Stimulated activated CD4-positive, alpha-beta T cell treated with anti-CD3 and anti-CD28 coated beads, Interleukin-4, amount 100 ng/mL, for 4 hours (primary cell): Measurements from ENCODE around the gene COX10.
A peak's percentile ranks its signal among the peaks of the same experiment; 100 is the strongest.
"Not testable (repeated sequence)": the region's sequence is repeated elsewhere in the genome, so short reads cannot be mapped to it uniquely, and the experiment has no call there.

Source experiments
- DNase-seq, 2 experiments: peaks; one replicate each; pipeline ENCODE4 v3.0.0-alpha.2; 2020

The COX10 gene

GRCh38 chr17:14205992-14206461 lies 136.7 kb downstream of the COX10 start:
- peak; percentile 37 to 77 for DNase-seq

- DNase-seq = no peak
These were observed 137.6 kb downstream of the COX10 start for GRCh38 chr17:14206891-14207290.

- DNase-seq = no peak
These were observed 138.5 kb downstream of the COX10 start for GRCh38 chr17:14207791-14208190.

DNA sequence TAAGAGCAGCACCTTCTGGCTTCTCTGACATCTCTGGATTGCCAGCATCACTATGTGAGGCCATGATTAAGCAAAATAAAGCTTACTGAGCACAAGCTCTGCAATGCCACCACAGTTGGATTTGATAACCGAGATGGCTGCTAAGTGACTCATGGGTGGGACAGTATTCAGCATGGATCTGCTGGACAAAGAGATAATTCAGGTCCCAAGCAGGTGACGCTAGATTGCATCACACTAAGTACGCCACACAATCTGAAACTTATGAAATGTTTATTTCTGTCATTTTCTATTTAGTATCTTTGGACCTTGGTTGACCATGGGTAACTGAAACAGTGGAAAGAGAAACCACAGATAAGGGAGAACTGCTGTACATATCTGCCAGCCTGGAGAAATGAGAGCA lies 139.9 kb downstream of the COX10 start:
- no peak for DNase-seq

GRCh38 chr17:14211246-14211645 lies 141.9 kb downstream of the COX10 start:
- no peak for DNase-seq

DNA sequence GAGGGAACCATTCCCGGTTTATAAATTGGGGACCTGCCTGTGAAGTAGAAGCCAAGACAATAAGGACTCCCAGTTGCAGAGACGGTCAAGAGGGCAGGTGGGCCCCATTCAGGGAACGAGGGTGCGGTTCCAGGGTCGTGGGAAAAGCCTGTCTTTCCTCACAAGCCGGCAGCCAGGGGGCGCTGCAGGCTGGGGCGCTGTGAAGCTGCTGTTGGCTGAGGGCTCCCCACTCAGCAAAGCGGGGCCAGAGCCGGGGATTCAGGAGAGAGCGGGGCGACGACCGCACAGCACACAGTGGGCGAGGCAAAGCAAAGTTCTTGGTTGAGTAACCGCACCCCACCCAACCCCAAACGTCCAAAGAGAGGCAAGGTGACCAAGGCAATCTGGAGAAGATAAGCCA lies 142.5 kb downstream of the COX10 start:
- DNase-seq = peak; percentile 31 to 50

DNA sequence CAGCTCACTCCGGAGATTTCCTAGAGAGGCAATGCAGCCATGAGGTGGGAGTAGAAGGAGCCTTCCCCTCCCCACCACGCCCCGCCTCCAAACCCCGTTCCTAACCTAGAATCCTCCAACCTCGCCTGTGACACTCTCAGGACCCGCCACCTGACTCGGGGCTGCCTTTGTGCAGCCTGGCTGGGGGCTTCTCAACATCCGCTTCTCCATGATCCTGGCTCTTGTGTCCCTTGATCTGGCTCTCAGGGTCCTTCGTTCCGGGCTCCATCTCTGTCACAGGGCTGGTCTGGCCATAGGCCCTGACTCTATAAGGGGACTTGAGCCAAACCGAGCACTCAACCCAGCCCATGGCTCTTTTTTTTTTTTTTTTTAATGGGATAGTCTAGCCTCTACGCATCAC lies 143.1 kb downstream of the COX10 start:
- no peak for DNase-seq

GRCh38 chr17:14214271-14214670 lies 145.0 kb downstream of the COX10 start:
- no peak for DNase-seq

DNA sequence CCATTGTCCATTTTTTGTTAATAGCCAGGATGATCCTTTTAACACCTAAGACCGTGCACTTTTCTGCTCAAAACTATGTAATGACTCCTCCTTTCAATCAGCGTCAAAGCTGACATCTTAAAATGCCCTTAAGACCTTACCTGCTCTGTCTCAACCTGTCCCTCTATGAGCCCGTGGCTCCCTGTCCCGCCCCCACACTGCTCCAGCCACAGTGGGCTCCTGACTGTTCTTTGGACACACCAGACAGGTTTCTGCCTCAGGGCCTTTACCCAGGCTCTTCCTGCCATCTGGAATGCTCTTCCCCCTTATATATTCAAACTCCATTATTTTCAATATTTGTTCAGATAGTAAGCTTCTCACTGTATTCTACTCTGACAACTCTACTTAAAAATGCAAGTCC lies 153.3 kb downstream of the COX10 start:
- DNase-seq = no peak

DNA sequence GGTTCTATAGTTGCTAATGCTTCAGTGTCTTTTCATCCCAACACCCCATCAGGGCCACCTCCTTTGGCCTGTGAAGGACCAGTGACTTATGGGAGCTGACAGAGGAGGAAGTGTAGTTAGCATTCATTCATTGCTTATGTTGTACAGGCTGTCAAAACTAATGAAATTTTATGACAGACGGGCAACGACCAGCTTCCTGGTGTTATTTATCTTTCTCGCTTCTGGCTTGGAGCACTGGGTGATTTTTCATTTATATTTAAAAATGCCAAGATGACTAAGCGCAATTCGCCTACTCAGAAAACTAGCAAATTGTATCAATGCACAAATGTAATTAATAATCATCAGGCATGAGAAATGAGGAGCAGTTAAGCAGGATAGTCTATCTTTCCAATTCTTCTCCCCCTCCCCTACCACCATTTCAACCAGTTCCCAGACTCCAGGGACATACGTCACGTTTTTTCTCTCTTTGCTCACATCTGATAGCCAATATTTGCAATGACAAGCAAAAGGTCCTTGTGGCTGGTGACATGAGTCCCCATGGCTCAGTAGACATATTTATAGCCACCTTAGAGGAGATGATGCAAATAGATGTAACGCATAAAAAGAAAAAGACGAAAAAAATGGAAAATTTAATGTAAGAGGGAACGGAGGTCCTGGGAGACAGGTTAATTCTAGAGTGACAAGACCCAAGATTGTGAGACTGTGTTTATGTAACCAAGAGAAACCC lies 156.1 kb downstream of the COX10 start:
- DNase-seq = no peak

GRCh38 chr17:14227052-14227451 lies 157.7 kb downstream of the COX10 start:
- no peak for DNase-seq

GRCh38 chr17:14228903-14229302 lies 159.6 kb downstream of the COX10 start:
- DNase-seq = no peak

DNA sequence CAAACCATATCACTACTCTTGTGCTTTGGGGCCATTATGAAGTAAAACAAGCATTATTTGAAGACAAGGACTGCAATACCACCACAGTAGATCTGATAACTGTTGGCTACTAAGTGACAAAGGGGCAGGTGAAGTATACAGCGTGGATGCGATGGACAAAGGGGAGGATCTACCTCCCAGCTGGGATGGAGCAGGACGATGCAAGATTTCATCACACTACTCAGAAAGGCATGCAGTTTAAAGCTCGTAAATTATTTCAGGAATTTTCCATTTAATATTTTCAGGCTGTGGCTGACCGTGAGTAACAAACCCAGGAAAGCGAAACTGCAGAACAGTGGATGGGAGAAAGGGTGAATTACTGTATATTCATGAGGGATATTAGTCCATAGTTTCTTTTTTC lies 161.9 kb downstream of the COX10 start:
- not testable (repeated sequence) for DNase-seq

DNA sequence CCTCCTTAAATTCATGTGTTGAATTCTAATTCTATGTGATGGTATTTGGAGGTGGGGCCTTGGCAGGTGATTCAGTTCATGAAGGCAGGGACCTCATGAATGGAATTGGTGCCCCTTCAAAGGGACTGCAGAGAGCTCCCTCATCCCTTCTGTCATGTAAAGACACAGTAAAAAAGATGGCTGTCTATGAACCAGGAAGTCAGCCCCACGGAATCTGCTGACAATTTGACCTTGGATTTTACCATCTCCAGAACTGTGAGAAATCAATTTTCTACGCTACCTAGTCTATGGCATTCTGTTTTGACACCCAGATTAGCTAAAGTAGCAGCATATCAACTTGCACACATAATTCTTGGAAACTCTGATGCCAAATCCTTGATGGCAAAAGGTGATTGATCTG lies 165.7 kb downstream of the COX10 start:
- not testable (repeated sequence) for DNase-seq

GRCh38 chr17:14236032-14236431 lies 166.7 kb downstream of the COX10 start:
- DNase-seq = not testable (repeated sequence)

- DNase-seq = not testable (repeated sequence)
These were observed 167.5 kb downstream of the COX10 start, which contains the start of gene CDRT15 for GRCh38 chr17:14236762-14237161. TSS of gene CDRT15 (minus strand) at chr17:14236862. CDS start at chr17:14236833, 29 bp downstream.

DNA sequence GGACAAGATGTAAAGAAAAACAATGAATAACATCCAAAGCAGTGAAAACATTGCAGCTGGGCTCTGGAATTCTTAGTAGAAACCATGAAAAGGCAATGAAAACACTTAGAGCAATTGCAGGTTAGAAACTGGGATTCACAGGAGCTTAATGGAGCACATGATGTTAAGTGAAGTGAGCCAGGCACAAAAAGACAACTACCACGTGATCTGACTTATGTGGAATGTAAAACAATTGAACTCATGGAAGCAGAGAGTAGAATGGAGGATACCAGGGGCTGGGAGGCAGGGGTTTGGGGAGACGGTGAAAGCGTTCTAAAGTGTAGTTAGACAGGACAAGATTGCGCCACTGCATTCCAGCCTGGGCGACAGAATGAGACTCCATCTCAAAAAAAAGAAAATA lies 170.0 kb downstream of the COX10 start:
- DNase-seq = not testable (repeated sequence)

- DNase-seq = no peak
These were observed 175.7 kb downstream of the COX10 start for GRCh38 chr17:14245002-14245401.

- DNase-seq = no peak
These were observed 176.3 kb downstream of the COX10 start for GRCh38 chr17:14245629-14246028.
